IPS-NIHi11 (cell line): ENCODE data around the gene KIF27.
A peak's percentile ranks its signal among the peaks of the same experiment; 100 is the strongest.
"Not testable (repeated sequence)": the region's sequence is repeated elsewhere in the genome, so short reads cannot be mapped to it uniquely, and the experiment has no call there.

Experiments used
- DNase-seq: peaks from one replicate; pipeline ENCODE4 v3.0.0; 2012; ENCODE audit warnings: mixed read lengths, low spot score

KIF27 gene

GRCh38 chr9:83930881-83931280 lies 9.6 kb upstream of the KIF27 start:
- no peak for DNase-seq

- DNase-seq: no peak
Measured at GRCh38 chr9:83927591-83927990, 6.4 kb upstream of the KIF27 start.

- DNase-seq: peak; percentile 62
Measured at GRCh38 chr9:83920469-83920926, 734 bp downstream of the KIF27 start.

- DNase-seq: no peak
Measured at GRCh38 chr9:83919111-83919510, 2.1 kb downstream of the KIF27 start.

GRCh38 chr9:83912194-83912593 lies 9.0 kb downstream of the KIF27 start:
- DNase-seq: not testable (repeated sequence)

GRCh38 chr9:83906144-83906543 lies 15.1 kb downstream of the KIF27 start:
- DNase-seq: no peak

- not testable (repeated sequence) for DNase-seq
Measured at GRCh38 chr9:83900615-83901014, 20.6 kb downstream of the KIF27 start.

GRCh38 chr9:83894301-83894700 lies 26.9 kb downstream of the KIF27 start:
- DNase-seq: not testable (repeated sequence)

- DNase-seq: not testable (repeated sequence)
Measured at GRCh38 chr9:83886498-83886897, 34.7 kb downstream of the KIF27 start.

GRCh38 chr9:83885559-83886240 lies 35.5 kb downstream of the KIF27 start:
- DNase-seq: not testable (repeated sequence)

- DNase-seq: not testable (repeated sequence)
Measured at GRCh38 chr9:83881687-83882408, 39.4 kb downstream of the KIF27 start.

- DNase-seq: not testable (repeated sequence)
Measured at GRCh38 chr9:83875559-83875958, 45.7 kb downstream of the KIF27 start.

GRCh38 chr9:83849895-83850294 lies 71.3 kb downstream of the KIF27 start:
- not testable (repeated sequence) for DNase-seq

GRCh38 chr9:83837070-83837643 lies 84.1 kb downstream of the KIF27 start:
- not testable (repeated sequence) for DNase-seq

- DNase-seq: not testable (repeated sequence)
Measured at GRCh38 chr9:83830426-83831071, 90.7 kb downstream of the KIF27 start.

GRCh38 chr9:83824986-83825623 lies 96.1 kb downstream of the KIF27 start:
- not testable (repeated sequence) for DNase-seq

GRCh38 chr9:83817356-83818278 lies 103.6 kb downstream of the KIF27 start, which contains the start of gene GKAP1:
TSS of gene GKAP1 (minus strand) at chr9:83817769. CDS start at chr9:83806517, 11,252 bp downstream.
- DNase-seq: peak; percentile 84

GRCh38 chr9:83817011-83817355 lies 104.2 kb downstream of the KIF27 start:
- peak; percentile 4 for DNase-seq

- not testable (repeated sequence) for DNase-seq
Measured at GRCh38 chr9:83815120-83815519, 106.1 kb downstream of the KIF27 start.

GRCh38 chr9:83809213-83809612 lies 112.0 kb downstream of the KIF27 start:
- not testable (repeated sequence) for DNase-seq

GRCh38 chr9:83804454-83804853 lies 116.8 kb downstream of the KIF27 start:
- not testable (repeated sequence) for DNase-seq
